Spinal cord (tissue), 10 donors: ENCODE measurements around the gene NFKB1. TPM values are rescaled to one million over a fixed set of nuclear protein-coding genes. Genes with fewer than 3 reads are reported as not detected.

ENCODE experiments used
- DNase-seq, 6 donors: peaks; one replicate each; pipeline versions ENCODE4 v3.0.0 to v3.0.0-alpha.2; 2013 to 2015; ENCODE audit warnings: low spot score in 6 of 6, low read depth in 4 of 6
- H3K27ac ChIP-seq: one replicate; pipeline ENCODE4 v1.5.1; 2013; ENCODE audit warnings: low read depth, low read length, control low read depth
- H3K27me3 ChIP-seq: one replicate; pipeline ENCODE4 v1.6.1; 2013; ENCODE audit warnings: low read length; ENCODE audit not compliant: control insufficient read depth, insufficient read depth
- H3K36me3 ChIP-seq: one replicate; pipeline ENCODE4 v1.6.1; 2013; ENCODE audit warnings: low read length; ENCODE audit not compliant: control insufficient read depth, insufficient read depth
- H3K4me1 ChIP-seq: one replicate; pipeline ENCODE4 v1.6.1; 2013; ENCODE audit warnings: low read length; ENCODE audit not compliant: control insufficient read depth, insufficient read depth
- H3K4me3 ChIP-seq: one replicate; pipeline ENCODE4 v1.5.1; 2013; ENCODE audit warnings: low read depth, low read length, control low read depth
- H3K9me3 ChIP-seq: one replicate; pipeline ENCODE4 v1.6.1; 2013; ENCODE audit warnings: low read length; ENCODE audit not compliant: control insufficient read depth, insufficient read depth
- WGBS: methylation state at CpG from one replicate; pipeline ENCODE4 v1.1.5; 2013; ENCODE audit warnings: missing lambda C conversion rate; ENCODE audit not compliant: insufficient coverage; 5-methylcytosine and 5-hydroxymethylcytosine counted together
- polyA plus RNA-seq, 2 donors: library from polyadenylated mRNA; unstranded; fragments of 120-200 nt; gene quantifications; one replicate each; pipeline ENCODE4 v1.2.1, GENCODE V29; 2013; ENCODE audit not compliant: insufficient read length in 2 of 2
- total RNA-seq, 2 donors: library from RNA; depleted of rRNA in 1 of 2; stranded (reverse); fragments of 120-200 nt in 1 of 2; fragments of >200 nt in 1 of 2; gene quantifications; one replicate each; pipeline versions ENCODE4 v1.2.3 to v1.2.4, GENCODE V29; 2013 to 2014
- donor health status: healthy.

Gene NFKB1
- total and polyA plus RNA-seq, 4 donors, result 12.5 to 19.2 (median 16.1) TPM

DNA sequence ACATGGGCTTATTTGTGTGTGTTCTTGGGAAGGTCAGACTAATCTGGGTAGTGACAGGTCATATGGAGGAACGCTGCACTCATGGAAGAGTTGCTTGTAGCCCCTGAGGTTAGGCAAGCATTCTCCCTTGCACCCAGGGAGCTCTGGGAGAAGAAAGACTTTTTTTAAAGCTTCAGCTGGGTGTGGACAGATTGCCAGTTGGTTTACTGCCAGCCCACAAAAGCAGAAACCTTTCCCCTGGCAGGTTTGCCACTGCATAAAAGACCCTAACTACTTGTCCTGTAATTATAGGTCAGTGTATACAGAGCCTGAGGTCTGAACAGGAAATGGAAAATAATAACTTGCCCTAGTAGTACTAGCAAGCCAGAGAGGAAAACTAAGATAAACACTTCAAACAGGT is 7.4 kb upstream of the NFKB1 start:
- Histone ChIP-seq H3K27ac (no peak overlapping the region), H3K4me1 (no peaks in the 10 kb centered on the region)
- 50% methylated on average over 1 of the region's 1 CpG for WGBS

GRCh38 chr4:102494603-102495002 is 6.6 kb upstream of the NFKB1 start:
- Histone ChIP-seq H3K9me3 (no peaks in the 10 kb centered on the region), H3K4me3 (no peak overlapping the region), H3K36me3 (no peaks in the 10 kb centered on the region), H3K27me3 (no peaks in the 10 kb centered on the region), H3K27ac (no peak overlapping the region), H3K4me1 (no peaks in the 10 kb centered on the region)
- no peak for DNase-seq
- WGBS, result no CpG with 5 or more reads among the region's 1 CpG

More for the DNA sequence above, 7.4 kb upstream of the NFKB1 start:
- no peak for DNase-seq
- H3K36me3 ChIP-seq, result no peaks in the 10 kb centered on the region
- no peak overlapping the region for H3K4me3 ChIP-seq
- H3K9me3 ChIP-seq, result peaks cover under 1% of the 10 kb centered on the region
- H3K27me3 ChIP-seq, result no peaks in the 10 kb centered on the region

DNA sequence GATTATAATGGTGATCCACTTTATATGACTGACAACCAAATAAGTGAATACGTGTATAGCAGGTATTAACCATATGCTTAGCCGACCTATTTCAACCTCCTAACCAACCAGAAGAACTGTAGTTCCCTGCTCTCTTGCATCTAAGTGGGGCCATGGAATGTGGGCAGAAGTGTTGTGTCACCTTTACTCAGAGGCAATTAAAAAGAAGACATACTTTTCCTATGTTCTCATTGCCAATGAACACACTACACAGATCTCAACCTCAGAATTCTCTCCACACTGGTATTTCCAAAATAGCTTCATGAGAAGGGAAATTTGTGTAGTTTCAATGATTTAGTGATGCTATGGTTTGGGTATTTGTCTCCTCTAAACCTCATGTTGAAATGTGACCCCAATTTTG is 3.2 kb upstream of the NFKB1 start:
- Histone ChIP-seq H3K4me3 (no peak overlapping the region), H3K27ac (no peak overlapping the region), H3K36me3 (no peaks in the 10 kb centered on the region), H3K4me1 (peaks cover 6% of the 10 kb centered on the region), H3K27me3 (no peaks in the 10 kb centered on the region), H3K9me3 (no peaks in the 10 kb centered on the region)
- no CpG with 5 or more reads among the region's 2 CpGs for WGBS
- DNase-seq, result no peak

GRCh38 chr4:102500352-102500695 is 835 bp upstream of the NFKB1 start:
- Histone ChIP-seq H3K4me1 (peaks cover 6% of the 10 kb centered on the region), H3K36me3 (no peaks in the 10 kb centered on the region), H3K4me3 (peak overlapping the region; percentile 59), H3K9me3 (no peaks in the 10 kb centered on the region), H3K27me3 (no peaks in the 10 kb centered on the region), H3K27ac (peak overlapping the region; percentile 92)
- WGBS, result 80% methylated on average over 1 of the region's 3 CpGs
- DNase-seq, result no peak

DNA sequence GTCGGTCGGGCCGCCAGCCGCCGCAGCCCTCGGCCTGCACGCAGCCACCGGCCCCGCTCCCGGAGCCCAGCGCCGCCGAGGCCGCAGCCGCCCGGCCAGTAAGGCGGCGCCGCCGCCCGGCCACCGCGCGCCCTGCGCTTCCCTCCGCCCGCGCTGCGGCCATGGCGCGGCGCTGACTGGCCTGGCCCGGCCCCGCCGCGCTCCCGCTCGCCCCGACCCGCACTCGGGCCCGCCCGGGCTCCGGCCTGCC is 213 bp downstream of the NFKB1 start:
- WGBS, result 0% methylated on average over 44 of the region's 44 CpGs
- no peaks in the 10 kb centered on the region for H3K9me3 ChIP-seq
- H3K36me3 ChIP-seq, result no peaks in the 10 kb centered on the region
- H3K27me3 ChIP-seq, result no peaks in the 10 kb centered on the region
- peak in 1 of 6 donors; percentile 13 for DNase-seq
- H3K27ac ChIP-seq, result peak overlapping the region; percentile 99
- peaks cover 6% of the 10 kb centered on the region for H3K4me1 ChIP-seq
- H3K4me3 ChIP-seq, result peak overlapping the region; percentile 94

- no peaks in the 10 kb centered on the region for H3K36me3 ChIP-seq
- H3K4me3 ChIP-seq, result peak overlapping the region; percentile 94
- H3K4me1 ChIP-seq, result peaks cover 6% of the 10 kb centered on the region
- DNase-seq, result no peak
- 0% methylated on average over 1 of the region's 1 CpG for WGBS
- H3K9me3 ChIP-seq, result no peaks in the 10 kb centered on the region
- H3K27me3 ChIP-seq, result no peaks in the 10 kb centered on the region
- peak overlapping the region; percentile 99 for H3K27ac ChIP-seq
These were observed 1.3 kb downstream of the NFKB1 start for GRCh38 chr4:102502543-102502818.

- Histone ChIP-seq H3K27ac (peak overlapping the region; percentile 8), H3K4me3 (peak overlapping the region; percentile 94), H3K9me3 (no peaks in the 10 kb centered on the region), H3K27me3 (no peaks in the 10 kb centered on the region), H3K36me3 (no peaks in the 10 kb centered on the region), H3K4me1 (peaks cover 6% of the 10 kb centered on the region)
- peak in 1 of 6 donors; percentile 35 for DNase-seq
- WGBS, result no CpG with 5 or more reads among the region's 3 CpGs
These were observed 2.2 kb downstream of the NFKB1 start for GRCh38 chr4:102503301-102503746.

DNA sequence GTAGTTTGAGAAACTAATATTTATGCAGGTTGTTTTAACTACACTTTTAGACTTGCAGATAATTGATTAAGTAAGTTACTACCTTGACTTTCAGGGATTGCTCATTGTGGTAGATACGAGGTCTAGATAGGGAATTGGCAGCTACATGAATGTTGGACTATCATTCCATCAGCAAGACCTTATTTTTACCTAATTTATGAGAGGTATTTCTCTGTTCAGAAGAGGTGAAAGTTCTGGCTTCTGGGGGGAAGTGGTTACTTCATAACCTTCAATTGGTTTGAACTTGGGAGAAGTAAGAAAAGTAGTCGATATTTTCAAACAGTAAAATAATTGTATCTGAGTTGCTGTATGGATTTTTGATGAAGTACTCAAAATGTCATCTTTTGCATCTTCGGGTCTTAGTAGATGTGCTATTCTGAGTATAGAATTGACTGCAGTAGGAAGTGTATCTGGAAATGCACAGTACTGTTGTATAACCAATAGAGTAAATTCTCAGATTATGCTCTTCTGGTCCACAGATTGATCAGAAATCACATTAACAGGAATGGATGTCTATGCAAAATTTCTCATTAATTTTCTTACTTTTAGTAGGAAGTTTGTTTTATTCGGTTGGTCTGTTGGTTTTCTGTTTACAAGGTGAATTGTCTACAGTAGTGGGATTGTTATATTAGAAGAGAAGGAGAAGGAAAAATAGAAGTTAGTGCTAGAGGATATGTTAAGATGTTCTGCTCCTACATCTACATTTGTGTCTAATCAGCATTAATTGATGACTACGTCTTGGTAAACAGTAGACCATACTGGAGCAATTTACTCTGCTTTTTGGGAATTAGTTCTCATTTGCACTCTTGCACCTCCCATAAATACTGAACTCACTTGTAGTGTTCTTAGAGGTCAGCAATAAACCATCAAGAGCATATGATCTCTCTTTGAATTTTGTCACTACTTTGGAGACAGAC is 3.0 kb downstream of the NFKB1 start:
- Histone ChIP-seq H3K27me3 (no peaks in the 10 kb centered on the region), H3K4me3 (peak overlapping the region; percentile 16), H3K4me1 (peaks cover 6% of the 10 kb centered on the region), H3K36me3 (no peaks in the 10 kb centered on the region), H3K27ac (peak overlapping the region; percentile 40), H3K9me3 (no peaks in the 10 kb centered on the region)
- WGBS, result 83% methylated on average over 2 of the region's 5 CpGs
- no peak for DNase-seq

DNA sequence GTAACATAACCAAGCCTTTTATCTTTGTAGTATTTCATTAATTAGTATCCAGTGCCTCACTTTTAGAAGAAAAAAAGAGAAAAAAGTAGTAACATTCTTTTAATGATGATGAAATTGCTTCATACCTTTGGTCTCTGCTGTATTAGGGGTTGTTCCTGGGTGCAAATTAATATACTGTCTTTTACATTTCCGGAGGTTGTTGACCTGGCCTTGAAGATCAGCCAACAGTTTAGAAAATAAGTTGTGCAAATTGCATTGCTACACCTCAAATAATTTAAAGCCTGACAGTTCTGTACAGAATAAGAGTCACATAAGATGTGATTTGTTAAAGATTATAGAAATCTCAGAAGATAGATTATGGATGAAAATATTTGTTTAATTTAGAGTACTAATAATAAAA is 3.8 kb downstream of the NFKB1 start:
- no CpG with 5 or more reads among the region's 1 CpG for WGBS
- no peak overlapping the region for H3K4me3 ChIP-seq
- H3K9me3 ChIP-seq, result no peaks in the 10 kb centered on the region
- H3K27ac ChIP-seq, result peak overlapping the region; percentile 40
- H3K27me3 ChIP-seq, result no peaks in the 10 kb centered on the region
- peaks cover 4% of the 10 kb centered on the region for H3K4me1 ChIP-seq
- no peaks in the 10 kb centered on the region for H3K36me3 ChIP-seq
- DNase-seq, result no peak

- no peaks in the 10 kb centered on the region for H3K27me3 ChIP-seq
- H3K36me3 ChIP-seq, result no peaks in the 10 kb centered on the region
- H3K4me3 ChIP-seq, result no peak overlapping the region
- no peaks in the 10 kb centered on the region for H3K9me3 ChIP-seq
- peak overlapping the region; percentile 71 for H3K27ac ChIP-seq
- DNase-seq, result no peak
- WGBS, result no CpG with 5 or more reads among the region's 2 CpGs
- H3K4me1 ChIP-seq, result no peaks in the 10 kb centered on the region
These were observed 4.5 kb downstream of the NFKB1 start for GRCh38 chr4:102505708-102506107.
